A673 (cell line): Measurements from ENCODE around the gene ARPC2.

Source experiments
- EZH2 ChIP-seq: fragments of 200-600 bp; sonication (generic); IDR thresholded peaks from 2 replicates; pipeline ENCODE4 v1.6.1; 2017; ENCODE audit warnings: borderline replicate concordance, low read depth, mild to moderate bottlenecking, mixed read lengths, antibody characterized with exemption, low read length; ENCODE audit not compliant: poor library complexity, severe bottlenecking
- TF ChIP-seq, protein P1 (sequence below): fragments of 300-800, 200-600 bp; sonication (generic); conservative IDR thresholded peaks from 2 replicates; pipeline ENCODE4 v1.5.1; 2017; ENCODE audit warnings: low read depth, mild to moderate bottlenecking, antibody characterized with exemption, low read length, moderate library complexity, mixed read lengths

GRCh38 chr2:218196974-218197373 lies 20.0 kb upstream of the ARPC2 start:
- TF ChIP-seq, protein P1, sequence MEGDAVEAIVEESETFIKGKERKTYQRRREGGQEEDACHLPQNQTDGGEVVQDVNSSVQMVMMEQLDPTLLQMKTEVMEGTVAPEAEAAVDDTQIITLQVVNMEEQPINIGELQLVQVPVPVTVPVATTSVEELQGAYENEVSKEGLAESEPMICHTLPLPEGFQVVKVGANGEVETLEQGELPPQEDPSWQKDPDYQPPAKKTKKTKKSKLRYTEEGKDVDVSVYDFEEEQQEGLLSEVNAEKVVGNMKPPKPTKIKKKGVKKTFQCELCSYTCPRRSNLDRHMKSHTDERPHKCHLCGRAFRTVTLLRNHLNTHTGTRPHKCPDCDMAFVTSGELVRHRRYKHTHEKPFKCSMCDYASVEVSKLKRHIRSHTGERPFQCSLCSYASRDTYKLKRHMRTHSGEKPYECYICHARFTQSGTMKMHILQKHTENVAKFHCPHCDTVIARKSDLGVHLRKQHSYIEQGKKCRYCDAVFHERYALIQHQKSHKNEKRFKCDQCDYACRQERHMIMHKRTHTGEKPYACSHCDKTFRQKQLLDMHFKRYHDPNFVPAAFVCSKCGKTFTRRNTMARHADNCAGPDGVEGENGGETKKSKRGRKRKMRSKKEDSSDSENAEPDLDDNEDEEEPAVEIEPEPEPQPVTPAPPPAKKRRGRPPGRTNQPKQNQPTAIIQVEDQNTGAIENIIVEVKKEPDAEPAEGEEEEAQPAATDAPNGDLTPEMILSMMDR = no peak
- no peak for TF ChIP-seq EZH2
